ENCODE data around the gene CD22.

- TF ChIP-seq CTCF (conservative IDR thresholded peaks at IDR 0.05; ENCODE audit: low read depth, low read length) (no peak), EZH2 (IDR thresholded peaks at IDR 0.05; ENCODE audit: borderline replicate concordance, low read depth, low read length, poor library complexity, severe bottlenecking) (no peak)
Observed at GRCh38 chr19:35304036-35304435, 25.0 kb upstream of the CD22 start.
